NB4 (cell line): ENCODE results near the gene BCL7A.

Source experiments
- CTCF ChIP-seq: IDR thresholded peaks from one replicate; pipeline ENCODE4 v1.5.1; 2012; ENCODE audit warnings: low read depth, low read length
- POLR2A ChIP-seq: IDR thresholded peaks from 2 replicates; pipeline ENCODE4 v1.6.1; 2011; ENCODE audit warnings: mild to moderate bottlenecking; ENCODE audit not compliant: insufficient read length; ENCODE audit errors: extremely low read depth

DNA sequence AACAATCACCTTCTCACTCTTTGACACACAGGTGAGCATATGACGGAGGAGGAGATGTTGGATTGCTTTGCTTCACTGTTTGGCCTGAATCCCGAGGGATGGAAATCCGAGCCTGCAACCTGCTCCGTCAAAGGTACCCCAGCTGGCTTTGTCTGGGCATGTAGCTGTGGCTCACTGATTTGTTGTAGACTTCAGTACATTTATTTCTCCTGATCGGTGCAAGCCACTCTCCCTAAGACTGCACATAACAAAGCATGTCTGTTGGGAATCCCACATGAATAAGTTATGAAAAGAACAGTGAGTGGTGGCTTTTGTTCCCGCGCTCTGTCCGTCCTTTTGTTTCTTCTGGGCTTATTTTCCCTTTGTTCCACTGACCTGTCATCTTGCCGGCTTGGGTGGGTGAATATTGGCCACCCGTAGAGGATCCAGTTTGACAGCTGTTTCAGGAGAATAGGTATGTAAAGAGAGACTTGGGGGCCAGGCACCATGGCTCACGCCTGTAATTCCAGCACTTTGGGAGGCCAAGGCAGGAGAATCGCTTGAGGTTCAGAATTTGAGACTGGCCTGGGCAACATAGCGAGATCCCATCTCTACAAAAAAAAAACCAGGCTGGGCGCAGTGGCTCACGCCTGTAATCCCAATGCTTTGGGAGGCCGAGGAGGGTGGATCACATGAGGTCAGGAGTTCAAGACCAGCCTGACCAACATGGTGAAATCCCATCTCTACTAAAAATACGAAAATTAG, 20.0 kb upstream of the BCL7A start:
- TF ChIP-seq CTCF: no peak
- TF ChIP-seq POLR2A: no peak
